ENCODE results near the gene TTC23L. TPM values are rescaled to one million over a fixed set of nuclear protein-coding genes. Genes with fewer than 3 reads are reported as not detected.

Gene TTC23L
- total and polyA plus RNA-seq, 7 donors, result 0.06 to 0.36 (median 0.22) TPM; not detected in 3

- no peaks in the 10 kb centered on the region for H3K27me3 ChIP-seq
- H3K4me1 ChIP-seq, result no peaks in the 10 kb centered on the region
- intact Hi-C loops (cut with DNase I), result no loop called here
- WGBS, 2 donors, result 83 to 87% methylated on average over 5 of the region's 5 CpGs
- no peaks in the 10 kb centered on the region for H3K36me3 ChIP-seq
- no peak overlapping the region for H3K4me3 ChIP-seq
- TF ChIP-seq EP300 (IDR thresholded peaks at IDR 0.05) (no peak), CTCF (IDR thresholded peaks at IDR 0.05) (no peak), POLR2AphosphoS5 (IDR thresholded peaks at IDR 0.05) (no peak), POLR2A (IDR thresholded peaks at IDR 0.05) (no peak)
- no peak overlapping the region for H3K27ac ChIP-seq
- no peak for DNase-seq
- H3K9me3 ChIP-seq, result no peaks in the 10 kb centered on the region
Observed at GRCh38 chr5:34891981-34892380, 53.0 kb downstream of the TTC23L start.

- Histone ChIP-seq H3K9me3 (no peaks in the 10 kb centered on the region), H3K36me3 (no peaks in the 10 kb centered on the region), H3K27me3 (no peaks in the 10 kb centered on the region), H3K27ac (no peak overlapping the region), H3K4me3 (no peak overlapping the region), H3K4me1 (no peaks in the 10 kb centered on the region)
- 89% methylated on average over 6 of the region's 6 CpGs for WGBS, 2 donors
- intact Hi-C loops (cut with DNase I), result no loop called here
- TF ChIP-seq POLR2A (IDR thresholded peaks at IDR 0.05) (no peak), EP300 (IDR thresholded peaks at IDR 0.05) (no peak), CTCF (IDR thresholded peaks at IDR 0.05) (no peak), POLR2AphosphoS5 (IDR thresholded peaks at IDR 0.05) (no peak)
- no peak for DNase-seq
Observed at GRCh38 chr5:34892414-34892813, 53.5 kb downstream of the TTC23L start.

- H3K4me3 ChIP-seq, result no peak overlapping the region
- intact Hi-C loops (cut with DNase I), result loop anchor here (5.0 kb wide), 1 partner anchor 57 kb away; the partner anchor contains the start of gene TTC23L
- 95 to 98% methylated on average over 1 of the region's 1 CpG for WGBS, 2 donors
- no peak overlapping the region for H3K27ac ChIP-seq
- no peaks in the 10 kb centered on the region for H3K9me3 ChIP-seq
- no peak for TF ChIP-seq CTCF (IDR thresholded peaks at IDR 0.05)
- no peak for TF ChIP-seq POLR2A (IDR thresholded peaks at IDR 0.05)
- no peak for TF ChIP-seq POLR2AphosphoS5 (IDR thresholded peaks at IDR 0.05)
- TF ChIP-seq EP300 (IDR thresholded peaks at IDR 0.05), result no peak
- H3K36me3 ChIP-seq, result no peaks in the 10 kb centered on the region
- DNase-seq, result no peak
- peaks cover 0 to 4% (median 0%) of the 10 kb centered on the region in 4 donors for H3K4me1 ChIP-seq
- H3K27me3 ChIP-seq, result no peaks in the 10 kb centered on the region
Observed at GRCh38 chr5:34894716-34895115, 55.8 kb downstream of the TTC23L start.

GRCh38 chr5:34895641-34896419 lies 56.9 kb downstream of the TTC23L start:
- DNase-seq, result no peak
- WGBS, 2 donors, result 70 to 80% methylated on average over 2 of the region's 2 CpGs
- no peaks in the 10 kb centered on the region for H3K27me3 ChIP-seq
- no peaks in the 10 kb centered on the region for H3K36me3 ChIP-seq
- intact Hi-C loops (cut with DNase I), result loop anchor here (5.0 kb wide), 1 partner anchor 59 kb away; the partner anchor contains the start of gene TTC23L
- H3K27ac ChIP-seq, result no peak overlapping the region
- no peak for TF ChIP-seq POLR2A (IDR thresholded peaks at IDR 0.05)
- TF ChIP-seq CTCF (IDR thresholded peaks at IDR 0.05), result no peak
- no peak for TF ChIP-seq EP300 (IDR thresholded peaks at IDR 0.05)
- TF ChIP-seq POLR2AphosphoS5 (IDR thresholded peaks at IDR 0.05), result no peak
- H3K9me3 ChIP-seq, result no peaks in the 10 kb centered on the region
- H3K4me3 ChIP-seq, result no peak overlapping the region
- H3K4me1 ChIP-seq, result peaks cover 0 to 4% (median 0%) of the 10 kb centered on the region in 4 donors

All from sigmoid colon (tissue), 7 donors.